A549 treated with DMSO at 1 μM for 4 hours (cell line): ENCODE measurements around the gene ZSCAN30. TPM values are rescaled to one million over a fixed set of nuclear protein-coding genes. Genes with fewer than 3 reads are reported as not detected.

ENCODE experiments used
- total RNA-seq: library from RNA; stranded (reverse); fragments of 200-300 nt; extraction: Qiagen RNA extraction; gene quantifications from 5 replicates; pipeline ENCODE4 v1.2.3, GENCODE V29; 2022; ENCODE audit warnings: low read depth

The ZSCAN30 gene
- total RNA-seq = 0.58 to 1.4 TPM (median 0.86 TPM) in 5 replicates

GRCh38 chr18:35290094-35290735, at the start of gene ZSCAN30:
Gene ZSCAN30 (minus strand): TSS chr18:35290229. CDS start chr18:35264352, 25,877 bp downstream.

GRCh38 chr18:35240664-35241447, 49.2 kb downstream of the ZSCAN30 start, which contains the start of gene ZNF397:
Gene ZNF397 (plus strand): TSS chr18:35241034. CDS start chr18:35242471, 1,437 bp downstream.

Other genes starting within 250 kb of the ZSCAN30 start
- 17.0 to 19.0 TPM (median 17.8 TPM) in 5 replicates for gene MAPRE2, start 248.8 kb downstream of the ZSCAN30 start, total RNA-seq
- gene ZNF397, start 49.2 kb downstream of the ZSCAN30 start, total RNA-seq = 3.5 to 5.3 TPM (median 4.5 TPM) in 5 replicates
- 11.2 to 15.5 TPM (median 12.9 TPM) in 5 replicates for gene ZNF24, start 54.2 kb upstream of the ZSCAN30 start, total RNA-seq
- 0.65 to 0.91 TPM (median 0.78 TPM) in 5 replicates for gene ZNF396, start 87.1 kb upstream of the ZSCAN30 start, total RNA-seq
- gene INO80C, start 207.7 kb upstream of the ZSCAN30 start, total RNA-seq = 20.8 to 25.4 TPM (median 23.5 TPM) in 5 replicates